NCI-H1436 (cell line): ENCODE data around the gene TMEM151B.
A peak's percentile ranks its signal among the peaks of the same experiment; 100 is the strongest.

Experiments
- DNase-seq: peaks from one replicate; lab custom pipeline; 2025; lab: John Stamatoyannopoulos, UW

Gene TMEM151B

GRCh38 chr6:44264154-44265006, 5.9 kb upstream of the TMEM151B start:
- DNase-seq, result no peak

- peak; percentile 88 for DNase-seq
These were observed 5.1 kb upstream of the TMEM151B start, which contains the start of gene NFKBIE for GRCh38 chr6:44265007-44265721. NFKBIE (minus strand) TSS chr6:44265551; CDS start chr6:44265346, 205 bp downstream.

- no peak for DNase-seq
These were observed 4.5 kb upstream of the TMEM151B start for GRCh38 chr6:44265722-44266233.

GRCh38 chr6:44266347-44266746, 3.9 kb upstream of the TMEM151B start:
- no peak for DNase-seq

- DNase-seq, result no peak
These were observed 3.0 kb upstream of the TMEM151B start for GRCh38 chr6:44267252-44267651.

GRCh38 chr6:44268095-44268628, 2.1 kb upstream of the TMEM151B start:
- peak; percentile 62 for DNase-seq

- DNase-seq, result no peak
These were observed 901 bp upstream of the TMEM151B start for GRCh38 chr6:44269178-44269920.

- DNase-seq, result peak; percentile 51
These were observed 516 bp downstream of the TMEM151B start for GRCh38 chr6:44270526-44271405.

GRCh38 chr6:44271406-44271723, 1.1 kb downstream of the TMEM151B start:
- DNase-seq, result no peak

- no peak for DNase-seq
These were observed 1.7 kb downstream of the TMEM151B start for GRCh38 chr6:44271914-44272313.

- no peak for DNase-seq
These were observed 2.3 kb downstream of the TMEM151B start for GRCh38 chr6:44272529-44272928.

GRCh38 chr6:44272999-44273566, 2.8 kb downstream of the TMEM151B start:
- DNase-seq, result no peak

GRCh38 chr6:44273617-44274016, 3.4 kb downstream of the TMEM151B start:
- DNase-seq, result no peak

- no peak for DNase-seq
These were observed 5.1 kb downstream of the TMEM151B start for GRCh38 chr6:44275271-44275748.

GRCh38 chr6:44275749-44276648, 5.7 kb downstream of the TMEM151B start:
- no peak for DNase-seq

- no peak for DNase-seq
These were observed 6.7 kb downstream of the TMEM151B start for GRCh38 chr6:44276667-44277640.

GRCh38 chr6:44277763-44278162, 7.5 kb downstream of the TMEM151B start:
- DNase-seq, result no peak

- no peak for DNase-seq
These were observed 8.1 kb downstream of the TMEM151B start for GRCh38 chr6:44278315-44278714.
